NCI-H524 treated with DMSO at 0.1 percent for 48 hours (cell line): ENCODE data around the gene RBM44.
"Not testable (repeated sequence)": the region's sequence is repeated elsewhere in the genome, so short reads cannot be mapped to it uniquely, and the experiment has no call there.

Source experiments
- DNase-seq: peaks from one replicate; lab custom pipeline; 2025; lab: John Stamatoyannopoulos, UW

RBM44 gene

GRCh38 chr2:237774811-237775553 is 23.6 kb upstream of the RBM44 start:
- DNase-seq = no peak

GRCh38 chr2:237779521-237779920 is 19.1 kb upstream of the RBM44 start:
- no peak for DNase-seq

- no peak for DNase-seq
Observed at GRCh38 chr2:237782181-237782580, 16.4 kb upstream of the RBM44 start.

GRCh38 chr2:237783678-237784077 is 14.9 kb upstream of the RBM44 start:
- not testable (repeated sequence) for DNase-seq

GRCh38 chr2:237786936-237787335 is 11.6 kb upstream of the RBM44 start:
- DNase-seq = no peak

GRCh38 chr2:237790353-237790752 is 8.2 kb upstream of the RBM44 start:
- no peak for DNase-seq

GRCh38 chr2:237791977-237792727 is 6.4 kb upstream of the RBM44 start:
- no peak for DNase-seq

GRCh38 chr2:237797253-237797652 is 1.3 kb upstream of the RBM44 start:
- no peak for DNase-seq

- DNase-seq = no peak
Observed at GRCh38 chr2:237799060-237799428, 465 bp downstream of the RBM44 start.

GRCh38 chr2:237801466-237801865 is 2.9 kb downstream of the RBM44 start:
- DNase-seq = no peak

- DNase-seq = no peak
Observed at GRCh38 chr2:237806334-237806733, 7.8 kb downstream of the RBM44 start.

GRCh38 chr2:237815637-237816036 is 17.1 kb downstream of the RBM44 start:
- no peak for DNase-seq

GRCh38 chr2:237816531-237816930 is 18.0 kb downstream of the RBM44 start:
- DNase-seq = no peak

GRCh38 chr2:237818066-237818473 is 19.5 kb downstream of the RBM44 start:
- no peak for DNase-seq

- no peak for DNase-seq
Observed at GRCh38 chr2:237819231-237819630, 20.7 kb downstream of the RBM44 start.

- DNase-seq = no peak
Observed at GRCh38 chr2:237820421-237820820, 21.8 kb downstream of the RBM44 start.

GRCh38 chr2:237823544-237823943 is 25.0 kb downstream of the RBM44 start:
- DNase-seq = no peak

- DNase-seq = no peak
Observed at GRCh38 chr2:237824085-237824484, 25.5 kb downstream of the RBM44 start.

GRCh38 chr2:237827421-237827987 is 28.9 kb downstream of the RBM44 start:
- DNase-seq = no peak

- DNase-seq = no peak
Observed at GRCh38 chr2:237830522-237830921, 31.9 kb downstream of the RBM44 start.

GRCh38 chr2:237833546-237833945 is 35.0 kb downstream of the RBM44 start:
- DNase-seq = no peak

- DNase-seq = no peak
Observed at GRCh38 chr2:237835372-237835771, 36.8 kb downstream of the RBM44 start.

GRCh38 chr2:237841051-237841450 is 42.5 kb downstream of the RBM44 start:
- no peak for DNase-seq
